IMR-90 (cell line): ENCODE data around the gene EHD4. TPM values are rescaled to one million over a fixed set of nuclear protein-coding genes. Genes with fewer than 3 reads are reported as not detected.

Experiments
- ATAC-seq: fragments of 200-7000 bp; cut with Tn5 transposase; 2 replicates; pipeline ENCODE4 v1.9.1; 2020; ENCODE audit warnings: low read depth, mild to moderate bottlenecking, moderate library complexity
- BruUV-seq: library from RNA; stranded (reverse); fragments of 400-500 nt; replicated peaks from 2 replicates; lab custom pipeline; 2021; lab: Mats Ljungman, UMichigan
- CTCF ChIA-PET: fragments of 300-600 bp; formaldehyde crosslinking; extraction: SDS; loops from one replicate; lab custom pipeline; 2021; ENCODE audit warnings: antibody characterized with exemption; lab: Yijun Ruan, JAX
- POLR2A ChIA-PET: fragments of 300-600 bp; sonication (Branson Sonifier 250); formaldehyde crosslinking; loops from one replicate; lab custom pipeline; 2022; ENCODE audit warnings: antibody characterized with exemption; ENCODE audit not compliant: unreplicated experiment; lab: Charles Lee
- DNase-seq: peaks from one replicate; pipeline ENCODE4 v3.0.0; 2013
- H2AFZ ChIP-seq: replicated peaks from 2 replicates; pipeline ENCODE3; 2013; ENCODE audit warnings: low read length, mild to moderate bottlenecking; ENCODE audit not compliant: poor library complexity
- H2AK5ac ChIP-seq: 2 replicates; pipeline ENCODE4 v1.6.1; 2013; ENCODE audit warnings: low read depth, low read length, inconsistent platforms
- H2AK9ac ChIP-seq: replicated peaks from 2 replicates; pipeline ENCODE3; 2013; ENCODE audit warnings: mild to moderate bottlenecking, low read depth, low read length, moderate library complexity; ENCODE audit not compliant: poor library complexity
- H2BK120ac ChIP-seq: 2 replicates; pipeline ENCODE4 v1.6.1; 2013; ENCODE audit warnings: low read depth, low read length, inconsistent platforms
- H2BK15ac ChIP-seq: 3 replicates; pipeline ENCODE4 v1.6.1; 2013; ENCODE audit warnings: low read depth, low read length, inconsistent platforms
- H2BK20ac ChIP-seq: 2 replicates; pipeline ENCODE4 v1.6.1; 2013; ENCODE audit warnings: low read depth, mild to moderate bottlenecking, inconsistent platforms, low read length, moderate library complexity
- H2BK5ac ChIP-seq: 2 replicates; pipeline ENCODE4 v1.6.1; 2013; ENCODE audit warnings: mild to moderate bottlenecking, low read depth, low read length, inconsistent platforms; ENCODE audit not compliant: poor library complexity, severe bottlenecking
- H3K14ac ChIP-seq: replicated peaks from 2 replicates; pipeline ENCODE4 v1.6.1; 2013; ENCODE audit warnings: low read depth, low read length, inconsistent platforms
- H3K18ac ChIP-seq: 2 replicates; pipeline ENCODE4 v1.6.1; 2013; ENCODE audit warnings: low read depth, low read length, control low read depth
- H3K23ac ChIP-seq: 2 replicates; pipeline ENCODE4 v1.6.1; 2013; ENCODE audit warnings: low read depth, low read length, inconsistent platforms
- H3K27ac ChIP-seq: 2 replicates; pipeline ENCODE4 v1.5.1; 2013; ENCODE audit warnings: mild to moderate bottlenecking, control low read depth, low read length; ENCODE audit not compliant: insufficient read depth
- H3K27me3 ChIP-seq: 2 replicates; pipeline ENCODE4 v1.6.1; 2013; ENCODE audit warnings: low read length; ENCODE audit not compliant: control insufficient read depth, insufficient read depth
- H3K36me3 ChIP-seq: 2 replicates; pipeline ENCODE4 v1.6.1; 2013; ENCODE audit warnings: low read length, mixed read lengths; ENCODE audit not compliant: control insufficient read depth, insufficient read depth
- H3K4ac ChIP-seq: 2 replicates; pipeline ENCODE4 v1.6.1; 2013; ENCODE audit warnings: low read depth, low read length, inconsistent platforms
- H3K4me1 ChIP-seq: 2 replicates; pipeline ENCODE4 v1.6.1; 2013; ENCODE audit warnings: low read length, mixed read lengths; ENCODE audit not compliant: control insufficient read depth, insufficient read depth
- H3K4me2 ChIP-seq: 2 replicates; pipeline ENCODE4 v1.6.1; 2013; ENCODE audit warnings: low read depth, mild to moderate bottlenecking, control low read depth, low read length, moderate library complexity
- H3K4me3 ChIP-seq: 2 replicates; pipeline ENCODE4 v1.5.1; 2013; ENCODE audit warnings: low read depth, mild to moderate bottlenecking, control low read depth, low read length, moderate library complexity; ENCODE audit not compliant: insufficient read depth
- H3K56ac ChIP-seq: 2 replicates; pipeline ENCODE4 v1.6.1; 2013; ENCODE audit warnings: low read length, inconsistent platforms; ENCODE audit not compliant: insufficient read depth; ENCODE audit errors: extremely low read depth
- H3K79me1 ChIP-seq, 2 experiments: 2 replicates each; pipeline ENCODE4 v1.6.1; 2013; ENCODE audit warnings: low read length in 2 of 2, inconsistent platforms in 1 of 2, low read depth in 1 of 2
- H3K9ac ChIP-seq: 2 replicates; pipeline ENCODE4 v1.6.1; 2013; ENCODE audit warnings: low read depth, low read length, control low read depth
- H3K9me1 ChIP-seq: 2 replicates; pipeline ENCODE4 v1.6.1; 2013; ENCODE audit warnings: low read length, inconsistent platforms; ENCODE audit not compliant: insufficient read depth
- H3K9me3 ChIP-seq: 2 replicates; pipeline ENCODE4 v1.6.1; 2013; ENCODE audit warnings: low read length; ENCODE audit not compliant: control insufficient read depth, insufficient read depth
- H4K20me1 ChIP-seq: 2 replicates; pipeline ENCODE4 v1.6.1; 2013; ENCODE audit warnings: low read length, inconsistent platforms; ENCODE audit not compliant: insufficient read depth
- H4K5ac ChIP-seq: 2 replicates; pipeline ENCODE4 v1.6.1; 2013; ENCODE audit warnings: mild to moderate bottlenecking, low read depth, low read length, control low read depth
- H4K8ac ChIP-seq, 2 experiments: 2 replicates each; pipeline ENCODE4 v1.6.1; 2013; ENCODE audit warnings: low read depth in 2 of 2, low read length in 2 of 2, control low read depth in 1 of 2, inconsistent platforms in 1 of 2
- H4K91ac ChIP-seq: 2 replicates; pipeline ENCODE4 v1.6.1; 2013; ENCODE audit warnings: low read depth, low read length, inconsistent platforms; ENCODE audit not compliant: insufficient read depth
- MAFK ChIP-seq: IDR thresholded peaks from 2 replicates; pipeline ENCODE4 v1.6.1; 2012; ENCODE audit warnings: low read depth, low read length, improper control_type of control experiment
- RAD21 ChIP-seq: IDR thresholded peaks from 2 replicates; pipeline ENCODE4 v1.6.1; 2012; ENCODE audit warnings: low read length, improper control_type of control experiment
- RCOR1 ChIP-seq: IDR thresholded peaks from 2 replicates; pipeline ENCODE4 v1.6.1; 2012; ENCODE audit warnings: mild to moderate bottlenecking, low read length, improper control_type of control experiment; ENCODE audit not compliant: insufficient replicate concordance
- RFX5 ChIP-seq: IDR thresholded peaks from 2 replicates; pipeline ENCODE4 v1.8.0; 2012; ENCODE audit warnings: low read depth, mild to moderate bottlenecking, low read length, moderate library complexity
- SMC3 ChIP-seq: fragments of 150-350 bp; IDR thresholded peaks from 2 replicates; pipeline ENCODE4 v1.6.1; 2016; ENCODE audit warnings: low read depth, mild to moderate bottlenecking, antibody characterized with exemption, low read length, moderate library complexity
- USF2 ChIP-seq: fragments of 150-350 bp; IDR thresholded peaks from 2 replicates; pipeline ENCODE4 v1.6.1; 2017; ENCODE audit warnings: mild to moderate bottlenecking, antibody characterized with exemption, low read length, low read depth
- WGBS, 2 experiments: methylation state at CpG; one replicate each; pipeline versions ENCODE4 v1.1.5 to v1.1.7; 2013; ENCODE audit warnings: missing lambda C conversion rate in 2 of 2; ENCODE audit not compliant: insufficient read length in 1 of 2; ENCODE audit errors: extremely low coverage in 2 of 2; 5-methylcytosine and 5-hydroxymethylcytosine counted together
- dilution Hi-C: fragments of 300-500 bp; cut with HindIII; formaldehyde crosslinking; loops from one replicate; pipeline ENCODE4 v1.14.3; 2018; ENCODE audit warnings: low sequenced_read_pairs; ENCODE audit not compliant: unreplicated experiment
- in situ Hi-C: fragments of 300-500 bp; cut with MboI; formaldehyde crosslinking; loops from 3 replicates; pipeline ENCODE4 v1.14.3; 2019; ENCODE audit warnings: low sequenced_read_pairs, inconsistent platforms, mixed read lengths
- intact Hi-C: fragments of 100-400 bp; cut with micrococcal nuclease; formaldehyde crosslinking; loops from 2 replicates; pipeline ENCODE4 v1.10.0; 2022
- polyA plus RNA-seq, 3 experiments: library from polyadenylated mRNA; depleted of rRNA; stranded (reverse); fragments of >200 nt; gene quantifications; 2 replicates each; pipeline ENCODE4 v1.2.3, GENCODE V29; 2012; ENCODE audit warnings: low replicate concordance in 1 of 3
- total RNA-seq: library from RNA; depleted of rRNA; stranded (reverse); fragments of >200 nt; gene quantifications from 2 replicates; pipeline ENCODE4 v1.2.3, GENCODE V29; 2012

Gene EHD4
- total and polyA plus RNA-seq, 2 of the 4 experiments (the other 2 are of a cell fraction): 21.0 to 29.0 TPM

GRCh38 chr15:41918506-41919126 is 53.7 kb downstream of the EHD4 start:
- Histone ChIP-seq H3K79me1 (peaks cover 13 to 77% of the 10 kb centered on the region in 2 experiments), H2BK20ac (peak overlapping the region; percentile 20; the same call in 1 of the 2 replicates), H3K18ac (no peak overlapping the region), H3K4me3 (no peak overlapping the region), H3K27me3 (no peaks in the 10 kb centered on the region), H2AK5ac (peak overlapping the region; percentile 71), H4K91ac (no peak overlapping the region), H3K9me3 (no peaks in the 10 kb centered on the region), H3K4ac (peak overlapping the region; percentile 33; the same call in 1 of the 2 replicates), H3K23ac (no peak overlapping the region; the same call in 1 of the 2 replicates), H3K9ac (no peak overlapping the region), H3K9me1 (peaks cover 36% of the 10 kb centered on the region), H3K56ac (no peak overlapping the region), H3K36me3 (peaks cover 7% of the 10 kb centered on the region), H4K20me1 (peaks cover 24% of the 10 kb centered on the region), H2BK5ac (no peak overlapping the region), H4K5ac (no peak overlapping the region), H3K4me1 (peaks cover 22% of the 10 kb centered on the region), H3K4me2 (no peak overlapping the region), H3K14ac (no peak overlapping the region; the same call in 1 of the 2 replicates), H4K8ac (no peak overlapping the region), H2AK9ac (peak overlapping the region; percentile 7), H3K27ac (no peak overlapping the region), H2BK15ac (peak overlapping the region; percentile 68; the same call in 1 of the 3 replicates), H2BK120ac (0 out of 2 replicates have a peak overlapping the region, but pooled peaks have one; percentile 14), H2AFZ (no peak overlapping the region)
- dilution Hi-C loops: no loop called here
- BruUV-seq: no TSS peak
- ChIA-PET POLR2A (no interaction called here), CTCF (no interaction called here)
- ATAC-seq: no peak
- intact Hi-C loops: no loop called here
- DNase-seq: no peak
- WGBS, 2 experiments: 100% methylated on average over 1 of the region's 8 CpGs; no CpG with 5 or more reads in 1 of the 2 experiments
- no peak for TF ChIP-seq RAD21
- TF ChIP-seq SMC3: no peak
- no peak for TF ChIP-seq RCOR1
- no peak for TF ChIP-seq MAFK
- TF ChIP-seq RFX5: no peak
- no peak for TF ChIP-seq USF2
- in situ Hi-C loops: no loop called here
